DMS153 (cell line): ENCODE measurements around the gene FGF14.
"Not testable (repeated sequence)": the region's sequence is repeated elsewhere in the genome, so short reads cannot be mapped to it uniquely, and the experiment has no call there.

Source experiments
- DNase-seq: peaks from one replicate; lab custom pipeline; 2025; lab: John Stamatoyannopoulos, UW

Gene FGF14

GRCh38 chr13:102040812-102041211, 361.0 kb downstream of the FGF14 start:
- DNase-seq: peak; percentile 52

- DNase-seq: no peak
Measured at GRCh38 chr13:102039264-102039663, 362.6 kb downstream of the FGF14 start.

GRCh38 chr13:102038787-102039186, 363.1 kb downstream of the FGF14 start:
- no peak for DNase-seq

GRCh38 chr13:102035969-102036368, 365.9 kb downstream of the FGF14 start:
- peak; percentile 87 for DNase-seq

GRCh38 chr13:102033857-102034331, 368.0 kb downstream of the FGF14 start:
- DNase-seq: peak; percentile 47

GRCh38 chr13:102033386-102033785, 368.5 kb downstream of the FGF14 start:
- DNase-seq: no peak

- no peak for DNase-seq
Measured at GRCh38 chr13:102028868-102029267, 373.0 kb downstream of the FGF14 start.

GRCh38 chr13:102028206-102028605, 373.6 kb downstream of the FGF14 start:
- DNase-seq: no peak

GRCh38 chr13:102021777-102022176, 380.1 kb downstream of the FGF14 start:
- DNase-seq: no peak

GRCh38 chr13:102020611-102021216, 381.1 kb downstream of the FGF14 start:
- DNase-seq: no peak

GRCh38 chr13:102018716-102019115, 383.1 kb downstream of the FGF14 start:
- DNase-seq: no peak

- peak; percentile 23 for DNase-seq
Measured at GRCh38 chr13:102017248-102017647, 384.6 kb downstream of the FGF14 start.

- no peak for DNase-seq
Measured at GRCh38 chr13:102012299-102013293, 389.3 kb downstream of the FGF14 start.

- not testable (repeated sequence) for DNase-seq
Measured at GRCh38 chr13:102011455-102011854, 390.4 kb downstream of the FGF14 start.

GRCh38 chr13:102003848-102004570, 397.8 kb downstream of the FGF14 start:
- DNase-seq: no peak

GRCh38 chr13:102002287-102002686, 399.6 kb downstream of the FGF14 start:
- no peak for DNase-seq

- no peak for DNase-seq
Measured at GRCh38 chr13:102000764-102001163, 401.1 kb downstream of the FGF14 start.

GRCh38 chr13:101998129-101998528, 403.7 kb downstream of the FGF14 start:
- DNase-seq: no peak

GRCh38 chr13:101996954-101997353, 404.9 kb downstream of the FGF14 start:
- no peak for DNase-seq

GRCh38 chr13:101989798-101990350, 412.0 kb downstream of the FGF14 start:
- no peak for DNase-seq

- DNase-seq: no peak
Measured at GRCh38 chr13:101988140-101988539, 413.7 kb downstream of the FGF14 start.

- no peak for DNase-seq
Measured at GRCh38 chr13:101986316-101986715, 415.5 kb downstream of the FGF14 start.
